Measurements from ENCODE around the gene ROR1.

The ROR1 gene

GRCh38 chr1:64038119-64038518 is 264.3 kb downstream of the ROR1 start:
- no peak for DNase-seq

GRCh38 chr1:64038965-64039364 is 265.1 kb downstream of the ROR1 start:
- no peak for DNase-seq

- DNase-seq: no peak
These were observed 265.6 kb downstream of the ROR1 start for GRCh38 chr1:64039390-64039926.

DNA sequence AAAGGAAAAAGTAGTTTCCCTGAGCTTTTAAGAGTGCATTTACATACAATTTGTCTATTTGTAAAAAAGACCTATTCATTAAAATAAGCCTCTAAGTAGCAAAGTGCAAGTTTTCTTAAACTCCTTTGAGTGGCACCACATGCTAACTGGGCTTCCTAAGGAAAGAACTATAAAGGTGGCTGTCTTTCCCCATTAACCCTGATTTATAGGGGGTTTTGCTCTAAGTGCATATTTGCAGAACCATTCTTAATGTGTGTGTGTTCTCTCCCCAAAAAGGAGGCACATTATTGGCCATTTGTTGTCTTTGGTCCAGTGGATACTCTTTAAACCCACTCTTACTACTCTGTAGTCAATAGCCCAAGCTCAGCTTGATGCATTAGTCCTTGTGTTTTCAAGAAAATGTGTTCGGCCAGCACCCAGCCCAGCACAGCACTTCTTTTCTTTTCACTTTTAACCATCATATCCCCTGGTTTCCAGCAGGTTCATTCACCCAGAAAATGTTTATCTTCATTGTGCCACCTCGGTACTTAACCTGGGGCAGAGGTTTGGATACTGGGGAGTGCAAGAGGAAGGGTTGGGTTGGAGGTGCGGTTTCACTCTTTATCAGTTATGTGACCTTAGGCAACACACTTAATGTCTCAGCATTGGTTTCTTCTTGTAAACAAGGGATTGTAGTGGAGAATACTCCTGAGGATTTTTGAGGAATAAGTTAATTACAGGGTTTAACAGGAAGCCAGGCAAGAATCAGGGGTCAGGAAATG is 267.7 kb downstream of the ROR1 start:
- DNase-seq: no peak

DNA sequence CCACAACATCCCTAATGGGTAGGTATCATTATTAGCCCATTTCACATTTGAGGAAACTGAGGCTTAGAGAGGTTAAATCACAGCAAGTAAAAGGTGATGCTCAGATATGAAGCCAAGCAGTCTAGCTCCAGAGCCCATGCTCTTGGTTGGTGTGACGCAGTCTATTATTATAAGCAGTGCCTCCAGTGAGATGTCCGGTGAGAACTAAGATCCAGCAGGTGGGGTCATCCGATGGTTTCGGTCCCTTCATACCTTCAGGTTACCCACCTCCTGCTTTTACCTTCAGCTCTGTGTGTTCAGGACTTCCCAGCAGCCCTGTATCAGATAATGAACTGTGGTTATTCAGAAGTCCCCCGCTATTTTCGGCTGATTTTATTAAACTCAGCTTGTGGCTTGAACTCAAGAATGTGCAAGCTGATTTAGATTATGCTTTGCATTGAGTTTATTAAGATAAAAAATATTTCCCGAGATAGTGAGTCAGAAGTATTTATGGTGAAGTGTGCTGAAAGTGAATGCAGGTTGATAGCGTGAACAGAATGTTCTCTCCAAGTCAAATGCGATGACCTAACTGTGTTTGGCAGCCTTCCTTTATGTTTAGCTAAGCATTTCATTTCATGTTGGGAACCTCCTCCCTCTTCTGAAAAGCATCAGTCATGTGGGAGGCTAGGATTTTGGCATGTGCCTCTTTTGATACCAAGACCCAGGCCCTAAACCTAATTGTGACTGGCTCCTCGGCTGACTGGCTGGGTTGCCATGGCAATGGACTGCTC is 268.7 kb downstream of the ROR1 start:
- no peak for DNase-seq

- DNase-seq: no peak
These were observed 269.5 kb downstream of the ROR1 start for GRCh38 chr1:64043288-64043687.

GRCh38 chr1:64043976-64044375 is 270.2 kb downstream of the ROR1 start:
- no peak for DNase-seq

GRCh38 chr1:64046243-64046642 is 272.4 kb downstream of the ROR1 start:
- DNase-seq: no peak

DNA sequence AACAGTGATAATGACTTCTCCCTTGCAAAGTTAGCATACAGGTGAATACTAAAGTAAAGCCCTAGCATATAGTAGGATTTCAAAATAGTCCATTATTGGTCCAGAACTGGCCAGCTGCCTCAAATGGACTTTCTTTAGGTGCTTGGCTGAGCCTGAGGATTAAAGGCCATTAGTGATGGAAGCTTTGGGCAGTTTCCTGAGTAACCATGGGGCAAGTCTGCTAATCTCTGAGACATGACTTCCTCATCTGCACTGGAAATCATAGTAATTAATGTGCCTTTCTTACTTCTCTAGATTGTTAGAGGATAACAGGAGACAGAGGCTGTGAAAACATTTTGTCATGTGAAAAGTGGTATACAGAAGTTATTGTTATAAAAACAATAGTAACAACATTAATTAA is 273.1 kb downstream of the ROR1 start:
- DNase-seq: no peak

DNA sequence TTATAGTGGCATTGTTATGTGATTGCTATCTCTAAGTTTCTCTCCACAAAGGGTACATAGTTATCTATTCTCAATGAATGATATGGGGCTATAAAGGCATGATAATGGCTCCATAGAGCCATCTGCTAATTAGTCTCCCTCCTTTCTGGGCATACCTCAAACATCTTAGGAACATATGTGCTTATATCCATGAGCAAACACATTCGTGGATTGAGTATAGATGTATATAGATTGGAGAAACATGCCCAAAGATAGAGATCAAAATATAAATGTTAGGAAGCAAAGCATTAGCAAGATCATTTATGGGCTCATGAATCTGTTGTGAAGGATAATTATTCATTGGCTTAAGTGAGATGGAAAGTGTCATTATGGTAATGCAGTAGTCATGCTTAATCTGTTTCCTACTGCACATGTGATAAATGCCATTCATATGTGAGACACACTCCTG is 273.8 kb downstream of the ROR1 start:
- no peak for DNase-seq

- no peak for DNase-seq
These were observed 276.2 kb downstream of the ROR1 start for GRCh38 chr1:64049900-64050540.

- no peak for DNase-seq
These were observed 276.8 kb downstream of the ROR1 start for GRCh38 chr1:64050601-64051000.

- no peak for DNase-seq
These were observed 278.0 kb downstream of the ROR1 start for GRCh38 chr1:64051796-64052195.

DNA sequence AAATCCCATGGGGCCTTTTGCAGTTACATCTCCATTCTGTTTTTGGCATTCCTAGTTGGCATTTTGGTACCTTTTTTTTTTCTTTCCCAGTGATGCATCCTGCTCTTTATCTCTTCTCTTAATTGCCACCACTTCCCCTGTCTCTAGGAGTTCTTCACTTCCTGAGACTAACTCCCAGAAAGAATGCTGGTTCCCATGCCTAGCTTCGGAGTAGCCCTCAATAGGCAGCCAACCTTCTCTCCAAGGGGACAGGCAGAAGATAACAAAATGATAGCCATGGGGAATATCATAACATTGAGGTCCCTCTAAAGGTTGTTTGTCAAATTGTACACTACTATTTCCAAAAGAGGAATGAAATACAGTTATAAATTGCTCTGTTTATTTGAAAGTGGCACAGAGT is 279.0 kb downstream of the ROR1 start:
- DNase-seq: no peak

- no peak for DNase-seq
These were observed 281.5 kb downstream of the ROR1 start for GRCh38 chr1:64055310-64055709.

DNA sequence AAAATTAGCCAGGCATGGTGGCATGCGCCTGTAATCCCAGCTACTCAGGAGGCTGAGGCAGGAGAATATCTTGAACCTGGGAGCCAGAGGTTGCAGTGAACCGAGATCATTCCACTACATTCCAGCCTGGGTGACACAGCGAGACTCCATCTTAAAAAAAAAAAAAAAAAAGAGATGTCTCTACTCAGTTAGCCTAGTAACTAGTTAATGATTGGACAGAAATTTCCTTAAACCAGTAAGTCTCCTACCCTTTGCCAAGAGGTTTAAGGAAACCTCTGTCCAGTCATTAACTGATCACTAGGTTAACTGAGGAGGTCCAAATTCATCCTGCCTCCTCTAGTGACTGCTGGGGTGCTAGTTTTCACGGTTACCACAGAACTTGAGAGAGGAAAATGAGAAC is 285.7 kb downstream of the ROR1 start:
- DNase-seq: no peak

GRCh38 chr1:64060611-64061302 is 286.9 kb downstream of the ROR1 start:
- no peak for DNase-seq

DNA sequence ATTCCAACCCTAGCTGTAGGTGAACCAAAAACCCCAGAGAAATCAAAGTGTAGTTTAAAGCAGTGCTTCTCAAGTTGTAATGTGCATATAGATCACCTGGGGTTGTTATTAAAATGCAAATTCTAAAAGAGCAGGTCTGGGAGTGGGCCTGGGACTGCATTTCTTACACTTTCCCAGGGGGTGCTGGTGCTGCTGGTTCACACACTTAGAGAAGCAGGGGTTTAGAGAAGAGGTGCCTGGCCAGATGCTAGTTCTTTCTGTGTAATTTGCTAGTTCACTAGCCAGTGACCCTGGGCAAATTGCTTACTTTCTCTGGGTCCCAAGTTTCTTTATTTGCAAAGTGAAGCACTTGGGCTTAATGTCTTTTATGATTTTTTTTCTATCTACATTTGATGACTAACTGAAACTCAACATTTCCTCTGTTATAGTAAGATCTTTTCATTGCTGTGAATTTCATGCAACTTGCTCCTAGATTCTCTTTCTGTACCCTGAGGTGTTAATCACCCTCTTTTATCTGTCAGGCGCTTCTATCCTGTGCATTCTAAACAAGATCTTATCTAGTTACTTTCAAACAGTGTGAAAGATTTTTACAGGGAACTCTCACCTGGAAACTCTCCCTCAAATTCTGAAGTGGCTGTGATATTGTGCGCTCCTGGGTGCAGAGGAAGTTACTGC is 287.8 kb downstream of the ROR1 start:
- DNase-seq: no peak

DNA sequence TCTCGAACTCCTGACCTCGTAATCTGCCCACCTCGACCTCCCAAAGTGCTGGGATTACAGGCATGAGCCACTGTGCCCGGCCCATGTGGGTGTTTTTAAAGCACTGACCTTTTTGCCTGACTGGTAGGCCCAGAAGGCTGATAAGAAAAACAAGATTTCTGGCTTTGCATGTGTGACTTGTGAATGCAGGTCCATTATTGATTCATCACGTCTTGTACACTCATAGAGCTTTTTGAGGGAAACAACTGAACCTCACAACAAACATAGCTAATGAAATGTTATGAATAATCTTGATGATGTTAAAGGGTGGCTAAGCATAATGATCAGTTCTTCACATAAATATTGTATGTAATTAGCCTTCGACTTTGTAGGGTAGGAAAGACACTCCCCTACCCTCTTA is 288.7 kb downstream of the ROR1 start:
- DNase-seq: no peak

DNA sequence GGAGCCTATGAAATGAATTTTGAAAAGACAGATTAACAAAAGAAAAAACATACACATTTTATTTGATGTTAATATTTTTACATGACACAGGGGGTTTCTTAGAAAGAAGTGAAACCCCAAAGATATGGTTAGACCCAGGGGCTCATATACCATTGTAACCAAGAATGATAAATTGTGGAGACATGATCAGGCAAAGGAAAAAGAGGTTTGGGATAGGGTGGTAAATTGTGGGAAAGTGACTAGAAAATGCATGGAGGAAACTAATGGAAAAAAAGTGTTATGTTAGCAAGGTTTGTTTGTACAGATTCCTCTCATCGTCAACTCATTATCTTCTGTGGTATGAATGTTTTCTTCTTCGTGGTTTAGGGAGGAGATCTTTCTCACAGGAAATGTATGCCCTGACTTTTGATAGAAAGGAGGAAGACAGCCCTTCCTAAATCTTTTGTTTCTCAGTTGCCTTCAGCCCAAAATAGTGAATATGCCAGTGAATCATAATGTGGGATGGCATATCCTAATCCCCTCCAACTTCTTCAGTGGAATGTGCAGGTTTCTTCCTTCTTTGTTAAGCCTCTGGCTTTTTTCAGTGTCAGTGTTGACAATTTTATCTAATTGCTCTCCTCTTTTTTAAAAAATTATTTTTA is 289.2 kb downstream of the ROR1 start:
- no peak for DNase-seq

DNA sequence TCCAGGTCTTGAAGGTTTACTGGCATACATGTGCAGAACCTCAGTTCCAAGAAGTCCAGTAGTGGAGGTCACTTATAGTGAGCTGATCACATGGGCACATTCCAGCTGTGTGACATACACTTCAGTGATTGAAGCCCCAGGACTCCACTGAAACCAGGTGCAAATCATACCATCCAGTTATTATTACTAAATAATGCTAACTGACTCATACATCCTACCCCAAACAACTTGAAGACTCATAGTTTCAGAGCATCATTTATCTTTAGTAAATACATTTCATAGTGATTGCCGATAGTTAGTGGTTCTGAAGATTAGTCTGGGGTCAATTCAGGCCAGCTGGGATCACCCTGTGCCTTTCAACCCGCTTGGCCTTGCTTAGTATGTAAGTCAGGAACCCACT is 291.8 kb downstream of the ROR1 start:
- DNase-seq: no peak
